GM23338 (cell line): ENCODE measurements around the gene TBC1D16.

ENCODE experiments used
- EZH2 ChIP-seq: fragments of 200-600 bp; sonication (generic); IDR thresholded peaks from one replicate; pipeline ENCODE4 v1.8.0; 2017; ENCODE audit warnings: antibody characterized with exemption, mild to moderate bottlenecking, low read depth; ENCODE audit not compliant: unreplicated experiment
- ZNF331 ChIP-seq: fragments of 250-450 bp; sonication (Bioruptor Pico); IDR thresholded peaks from 2 replicates; pipeline ENCODE4 v1.5.0; 2020; ENCODE audit warnings: low read depth, mild to moderate bottlenecking, moderate library complexity
- TF ChIP-seq, protein P1 (sequence below): IDR thresholded peaks from one replicate; pipeline ENCODE4 v1.6.1; 2018; ENCODE audit warnings: antibody characterized with exemption; ENCODE audit not compliant: unreplicated experiment

- TF ChIP-seq ZNF331 (CRISPR knock-in tag), result no peak
- TF ChIP-seq, protein P1, sequence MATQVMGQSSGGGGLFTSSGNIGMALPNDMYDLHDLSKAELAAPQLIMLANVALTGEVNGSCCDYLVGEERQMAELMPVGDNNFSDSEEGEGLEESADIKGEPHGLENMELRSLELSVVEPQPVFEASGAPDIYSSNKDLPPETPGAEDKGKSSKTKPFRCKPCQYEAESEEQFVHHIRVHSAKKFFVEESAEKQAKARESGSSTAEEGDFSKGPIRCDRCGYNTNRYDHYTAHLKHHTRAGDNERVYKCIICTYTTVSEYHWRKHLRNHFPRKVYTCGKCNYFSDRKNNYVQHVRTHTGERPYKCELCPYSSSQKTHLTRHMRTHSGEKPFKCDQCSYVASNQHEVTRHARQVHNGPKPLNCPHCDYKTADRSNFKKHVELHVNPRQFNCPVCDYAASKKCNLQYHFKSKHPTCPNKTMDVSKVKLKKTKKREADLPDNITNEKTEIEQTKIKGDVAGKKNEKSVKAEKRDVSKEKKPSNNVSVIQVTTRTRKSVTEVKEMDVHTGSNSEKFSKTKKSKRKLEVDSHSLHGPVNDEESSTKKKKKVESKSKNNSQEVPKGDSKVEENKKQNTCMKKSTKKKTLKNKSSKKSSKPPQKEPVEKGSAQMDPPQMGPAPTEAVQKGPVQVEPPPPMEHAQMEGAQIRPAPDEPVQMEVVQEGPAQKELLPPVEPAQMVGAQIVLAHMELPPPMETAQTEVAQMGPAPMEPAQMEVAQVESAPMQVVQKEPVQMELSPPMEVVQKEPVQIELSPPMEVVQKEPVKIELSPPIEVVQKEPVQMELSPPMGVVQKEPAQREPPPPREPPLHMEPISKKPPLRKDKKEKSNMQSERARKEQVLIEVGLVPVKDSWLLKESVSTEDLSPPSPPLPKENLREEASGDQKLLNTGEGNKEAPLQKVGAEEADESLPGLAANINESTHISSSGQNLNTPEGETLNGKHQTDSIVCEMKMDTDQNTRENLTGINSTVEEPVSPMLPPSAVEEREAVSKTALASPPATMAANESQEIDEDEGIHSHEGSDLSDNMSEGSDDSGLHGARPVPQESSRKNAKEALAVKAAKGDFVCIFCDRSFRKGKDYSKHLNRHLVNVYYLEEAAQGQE, result no peak
- TF ChIP-seq EZH2, result no peak
Measured at GRCh38 chr17:79955167-79955549, 80.5 kb downstream of the TBC1D16 start.
